Endothelial cell of umbilical vein (primary cell): ENCODE measurements around the gene PAPOLA. TPM values are rescaled to one million over a fixed set of nuclear protein-coding genes. Genes with fewer than 3 reads are reported as not detected.

Experiments
- BruUV-seq: library from RNA; stranded (reverse); fragments of 400-500 nt; replicated peaks from 2 replicates; lab custom pipeline; 2021; lab: Mats Ljungman, UMichigan
- CTCF ChIA-PET: fragments of 300-600, 350-600 bp; sonication (Branson Sonifier 250); formaldehyde crosslinking; loops from one replicate; lab custom pipeline; 2021; ENCODE audit warnings: antibody characterized with exemption, inconsistent platforms; lab: Charles Lee
- POLR2A ChIA-PET: fragments of 300-600, 350-600 bp; sonication (Branson Sonifier 250); formaldehyde crosslinking; loops from one replicate; lab custom pipeline; 2021; ENCODE audit warnings: antibody characterized with exemption, inconsistent platforms; lab: Charles Lee
- DNase-seq: peaks from one replicate; pipeline ENCODE4 v3.0.0-alpha.2; 2011; ENCODE audit warnings: low read depth, low spot score
- FAIRE-seq: peaks from 2 replicates; lab custom pipeline; 2011; peaks lifted over from hg19 to GRCh38; lab: Jason Lieb, UNC
- H2AFZ ChIP-seq: 2 replicates; pipeline ENCODE4 v1.6.0; 2012; ENCODE audit warnings: low read depth, low read length, control low read depth, inconsistent platforms
- H3K27ac ChIP-seq: 2 replicates; pipeline ENCODE4 v1.5.1; 2011; ENCODE audit warnings: low read depth, mild to moderate bottlenecking, control low read depth, low read length, moderate library complexity; ENCODE audit not compliant: insufficient read depth
- H3K27me3 ChIP-seq, 2 experiments: 2 replicates each; pipeline versions ENCODE4 v1.6.0 to v1.6.1; 2011; ENCODE audit warnings: low read length in 2 of 2, mixed read lengths in 1 of 2; ENCODE audit not compliant: control insufficient read depth in 2 of 2, insufficient read depth in 2 of 2
- H3K36me3 ChIP-seq, 2 experiments: 2 replicates in 1 of 2; 3 replicates in 1 of 2; pipeline ENCODE4 v1.5.1; 2011; ENCODE audit warnings: low read length in 2 of 2, mild to moderate bottlenecking in 1 of 2, moderate library complexity in 1 of 2; ENCODE audit not compliant: control insufficient read depth in 2 of 2, insufficient read depth in 2 of 2; ENCODE audit errors: extremely low read depth in 1 of 2
- H3K4me1 ChIP-seq: 3 replicates; pipeline ENCODE4 v1.5.1; 2011; ENCODE audit warnings: mild to moderate bottlenecking, low read length; ENCODE audit not compliant: control insufficient read depth, insufficient read depth; ENCODE audit errors: extremely low read depth
- H3K4me2 ChIP-seq: 2 replicates; pipeline ENCODE4 v1.6.1; 2011; ENCODE audit warnings: low read length, control low read depth, mixed read lengths; ENCODE audit not compliant: insufficient read depth
- H3K4me3 ChIP-seq, 3 experiments: fragments of 200-600 bp in 1 of 3; sonication (generic), shearing (Covaris generic) in 1 of 3; replicated peaks in 1 of 3; 2 replicates each; pipeline ENCODE4 v1.5.1; 2011 to 2016; ENCODE audit warnings: control low read depth in 3 of 3, low read length in 3 of 3, mild to moderate bottlenecking in 2 of 3, inconsistent platforms in 1 of 3, low read depth in 1 of 3, moderate library complexity in 1 of 3; ENCODE audit not compliant: insufficient read depth in 1 of 3
- H3K79me2 ChIP-seq: 2 replicates; pipeline ENCODE4 v1.6.0; 2012; ENCODE audit warnings: low read length, inconsistent platforms; ENCODE audit not compliant: control insufficient read depth, insufficient read depth
- H3K9ac ChIP-seq: replicated peaks from 2 replicates; pipeline ENCODE3; 2011; ENCODE audit warnings: low read length, control low read depth; ENCODE audit not compliant: insufficient read depth; ENCODE audit errors: extremely low read depth
- H3K9me1 ChIP-seq: replicated peaks from 3 replicates; pipeline ENCODE4 v1.6.0; 2011; ENCODE audit warnings: mild to moderate bottlenecking, low read length; ENCODE audit not compliant: control insufficient read depth, insufficient read depth; ENCODE audit errors: extremely low read depth
- H3K9me3 ChIP-seq: replicated peaks from 2 replicates; pipeline ENCODE4 v1.5.1; 2012; ENCODE audit warnings: low read length, inconsistent platforms; ENCODE audit not compliant: control insufficient read depth, insufficient read depth
- H4K20me1 ChIP-seq: replicated peaks from 2 replicates; pipeline ENCODE3; 2011; ENCODE audit warnings: mild to moderate bottlenecking, low read length; ENCODE audit not compliant: control insufficient read depth, insufficient read depth; ENCODE audit errors: extremely low read depth
- CTCF ChIP-seq, 2 donors: IDR thresholded peaks; 1 replicate in 1 of 2; 2 replicates in 1 of 2; pipeline ENCODE4 v1.5.1; 2011; ENCODE audit warnings: low read length in 2 of 2, mild to moderate bottlenecking in 2 of 2, moderate library complexity in 2 of 2, control low read depth in 1 of 2, inconsistent platforms in 1 of 2, low read depth in 1 of 2; ENCODE audit not compliant: insufficient read depth in 1 of 2; ENCODE audit errors: extremely low read depth in 1 of 2
- EZH2 ChIP-seq: IDR thresholded peaks from 2 replicates; pipeline ENCODE4 v1.6.1; 2012; ENCODE audit warnings: borderline replicate concordance, low read depth, mild to moderate bottlenecking, moderate library complexity, low read length, inconsistent platforms; ENCODE audit not compliant: severe bottlenecking
- FOS ChIP-seq: IDR thresholded peaks from 2 replicates; pipeline ENCODE4 v1.6.1; 2011; ENCODE audit warnings: mild to moderate bottlenecking, low read length, moderate library complexity, borderline replicate concordance; ENCODE audit not compliant: insufficient read depth
- GATA2 ChIP-seq: IDR thresholded peaks from 2 replicates; pipeline ENCODE4 v1.7.0; 2011; ENCODE audit warnings: low read depth, mild to moderate bottlenecking, moderate library complexity, mixed read lengths, low read length; ENCODE audit not compliant: insufficient read length, insufficient read depth
- JUN ChIP-seq: IDR thresholded peaks from 2 replicates; pipeline ENCODE4 v1.6.1; 2011; ENCODE audit warnings: borderline replicate concordance, low read depth; ENCODE audit not compliant: insufficient read length, insufficient read depth
- MAX ChIP-seq: IDR thresholded peaks from 2 replicates; pipeline ENCODE4 v1.6.1; 2011; ENCODE audit not compliant: insufficient read depth, insufficient read length
- MYC ChIP-seq: IDR thresholded peaks from one replicate; pipeline ENCODE4 v1.6.1; 2011; ENCODE audit warnings: mild to moderate bottlenecking, low read depth, low read length
- POLR2A ChIP-seq: IDR thresholded peaks from 2 replicates; pipeline ENCODE4 v1.6.1; 2012; ENCODE audit warnings: low read depth, mild to moderate bottlenecking, control low read depth, low read length
- POLR2AphosphoS5 ChIP-seq: IDR thresholded peaks from 2 replicates; pipeline ENCODE4 v1.6.1; 2012; ENCODE audit warnings: low read depth, mild to moderate bottlenecking, control low read depth, low read length, moderate library complexity; ENCODE audit not compliant: insufficient read depth
- dilution Hi-C: fragments of 300-500 bp; cut with MboI; formaldehyde crosslinking; loops from one replicate; pipeline ENCODE4 v1.15.0; 2019; ENCODE audit warnings: low sequenced_read_pairs; ENCODE audit not compliant: extremely low pct_ligation_motif_present
- intact Hi-C: fragments of 100-400 bp; cut with micrococcal nuclease; formaldehyde crosslinking; loops from one replicate; pipeline ENCODE4 v1.10.0; 2022
- polyA plus RNA-seq, 4 experiments: library from polyadenylated mRNA; depleted of rRNA in 3 of 4; stranded (reverse) in 3 of 4; unstranded in 1 of 4; fragments of >200 nt; gene quantifications; 2 replicates each; pipeline versions ENCODE4 v1.2.1 to v1.2.3, GENCODE V29; 2011 to 2012; ENCODE audit warnings: missing spikeins in 1 of 4
- total RNA-seq: library from RNA; stranded (reverse); gene quantifications from 2 replicates; pipeline ENCODE4 v1.2.3, GENCODE V29; 2021

Gene PAPOLA
- total and polyA plus RNA-seq, 2 donors (not counting 3 experiments of a cell fraction or from before 2014, with no cell fraction given) = 75.4 to 184 TPM

- Histone ChIP-seq H3K27me3 (no peaks in the 10 kb centered on the region), H3K4me3 (no peak overlapping the region), H3K9me1 (no peaks in the 10 kb centered on the region), H4K20me1 (peaks cover 43% of the 10 kb centered on the region), H3K4me1 (peaks cover 9% of the 10 kb centered on the region), H2AFZ (no peak overlapping the region), H3K27ac (no peak overlapping the region), H3K9me3 (no peaks in the 10 kb centered on the region), H3K9ac (no peak overlapping the region), H3K4me2 (no peak overlapping the region), H3K36me3 (no peaks in the 10 kb centered on the region), H3K79me2 (peaks cover 98% of the 10 kb centered on the region)
- intact Hi-C loops = no loop called here
- FAIRE-seq = no peak
- no peak for DNase-seq
- TF ChIP-seq GATA2 = no peak
- TF ChIP-seq CTCF (IDR thresholded peaks at IDR 0.05; ENCODE audit: extremely low read depth in 1 of 2, insufficient read depth in 1 of 2, low read depth in 1 of 2, low read length in 2 of 2) = no peak
- TF ChIP-seq FOS = no peak
- no peak for TF ChIP-seq EZH2
- TF ChIP-seq POLR2A = no peak
- TF ChIP-seq JUN = no peak
- no peak for TF ChIP-seq POLR2AphosphoS5
- TF ChIP-seq MAX = no peak
- TF ChIP-seq MYC = no peak
- BruUV-seq = no TSS peak
- dilution Hi-C loops = no loop called here
- ChIA-PET POLR2A (no interaction called here), CTCF (no interaction called here)
Measured at GRCh38 chr14:96511667-96512066, 9.5 kb downstream of the PAPOLA start.
